H9 (cell line): Measurements from ENCODE around the gene PLAC1. TPM values are rescaled to one million over a fixed set of nuclear protein-coding genes. Genes with fewer than 3 reads are reported as not detected.

ENCODE experiments used
- DNase-seq: peaks from one replicate; pipeline ENCODE4 v3.0.0-alpha.2; 2017
- H2AFZ ChIP-seq: one replicate; pipeline ENCODE4 v1.6.1; 2013; ENCODE audit warnings: mild to moderate bottlenecking, low read length, control low read depth, moderate library complexity
- H2AK5ac ChIP-seq: 2 replicates; pipeline ENCODE4 v1.6.1; 2013; ENCODE audit warnings: low read length, control low read depth, mixed read lengths; ENCODE audit not compliant: insufficient read length
- H2BK120ac ChIP-seq: one replicate; pipeline ENCODE4 v1.6.1; 2013; ENCODE audit warnings: low read depth, mild to moderate bottlenecking, low read length, control low read depth, inconsistent platforms; ENCODE audit not compliant: poor library complexity, severe bottlenecking
- H2BK12ac ChIP-seq: 2 replicates; pipeline ENCODE4 v1.6.1; 2013; ENCODE audit warnings: low read length, control low read depth, mixed read lengths, low read depth; ENCODE audit not compliant: insufficient read length
- H2BK15ac ChIP-seq: 2 replicates; pipeline ENCODE4 v1.6.1; 2013; ENCODE audit warnings: low read depth, low read length, control low read depth
- H2BK20ac ChIP-seq: one replicate; pipeline ENCODE4 v1.6.1; 2013; ENCODE audit warnings: low read depth, mild to moderate bottlenecking, low read length, control low read depth, inconsistent platforms; ENCODE audit not compliant: poor library complexity, severe bottlenecking
- H2BK5ac ChIP-seq: 2 replicates; pipeline ENCODE4 v1.6.1; 2013; ENCODE audit warnings: low read length, control low read depth, mixed read lengths; ENCODE audit not compliant: insufficient read length
- H3K14ac ChIP-seq: 2 replicates; pipeline ENCODE4 v1.6.1; 2013; ENCODE audit warnings: low read length, control low read depth; ENCODE audit not compliant: insufficient read depth
- H3K18ac ChIP-seq: 2 replicates; pipeline ENCODE4 v1.6.1; 2013; ENCODE audit warnings: low read depth, mild to moderate bottlenecking, mixed read lengths, low read length, control low read depth; ENCODE audit not compliant: insufficient read length
- H3K23ac ChIP-seq: 2 replicates; pipeline ENCODE4 v1.6.1; 2013; ENCODE audit warnings: low read length, control low read depth, mixed read lengths, low read depth; ENCODE audit not compliant: insufficient read length
- H3K23me2 ChIP-seq: 2 replicates; pipeline ENCODE4 v1.6.1; 2013; ENCODE audit warnings: low read depth, mild to moderate bottlenecking, mixed read lengths, low read length, control low read depth; ENCODE audit not compliant: insufficient read length, poor library complexity, severe bottlenecking
- H3K27ac ChIP-seq: 2 replicates; pipeline ENCODE4 v1.5.1; 2013; ENCODE audit warnings: low read length, control low read depth, mixed read lengths, low read depth; ENCODE audit not compliant: insufficient read length
- H3K27me3 ChIP-seq: 2 replicates; pipeline ENCODE4 v1.6.1; 2013; ENCODE audit warnings: low read length, control low read depth, inconsistent platforms; ENCODE audit not compliant: insufficient read depth
- H3K4ac ChIP-seq: 2 replicates; pipeline ENCODE4 v1.6.1; 2013; ENCODE audit warnings: low read depth, mild to moderate bottlenecking, control low read depth, inconsistent platforms, low read length, moderate library complexity
- H3K4me1 ChIP-seq: 2 replicates; pipeline ENCODE4 v1.6.1; 2013; ENCODE audit warnings: low read length, control low read depth, inconsistent platforms; ENCODE audit not compliant: insufficient read depth
- H3K4me2 ChIP-seq: 2 replicates; pipeline ENCODE4 v1.6.1; 2013; ENCODE audit warnings: low read length, control low read depth, mixed read lengths; ENCODE audit not compliant: insufficient read length, insufficient read depth
- H3K56ac ChIP-seq: 2 replicates; pipeline ENCODE4 v1.6.1; 2013; ENCODE audit warnings: low read depth, mild to moderate bottlenecking, mixed read lengths, low read length, control low read depth; ENCODE audit not compliant: insufficient read length
- H3K79me1 ChIP-seq: 2 replicates; pipeline ENCODE4 v1.6.1; 2013; ENCODE audit warnings: low read depth, mild to moderate bottlenecking, moderate library complexity, low read length, control low read depth, inconsistent platforms; ENCODE audit not compliant: insufficient read depth, poor library complexity, severe bottlenecking
- H3K79me2 ChIP-seq: 2 replicates; pipeline ENCODE4 v1.6.1; 2013; ENCODE audit warnings: low read length, control low read depth, inconsistent platforms; ENCODE audit not compliant: insufficient read depth
- H3K9ac ChIP-seq: 2 replicates; pipeline ENCODE4 v1.6.1; 2013; ENCODE audit warnings: low read length, control low read depth, mixed read lengths; ENCODE audit not compliant: insufficient read length; ENCODE audit errors: extremely low read depth
- H3K9me3 ChIP-seq: one replicate; pipeline ENCODE4 v1.6.1; 2013; ENCODE audit warnings: low read depth, low read length, inconsistent platforms; ENCODE audit not compliant: control insufficient read depth
- H3T11ph ChIP-seq: one replicate; pipeline ENCODE4 v1.6.1; 2013; ENCODE audit warnings: mild to moderate bottlenecking, low read length, control low read depth, inconsistent platforms
- H4K20me1 ChIP-seq: one replicate; pipeline ENCODE4 v1.6.1; 2013; ENCODE audit not compliant: control insufficient read depth, insufficient read length, insufficient read depth
- H4K5ac ChIP-seq: 2 replicates; pipeline ENCODE4 v1.6.1; 2013; ENCODE audit warnings: low read depth, mild to moderate bottlenecking, mixed read lengths, low read length, control low read depth; ENCODE audit not compliant: insufficient read length
- H4K8ac ChIP-seq: replicated peaks from 2 replicates; pipeline ENCODE4 v1.6.1; 2013; ENCODE audit warnings: low read length, control low read depth, mixed read lengths, low read depth; ENCODE audit not compliant: insufficient read length
- H4K91ac ChIP-seq: 2 replicates; pipeline ENCODE4 v1.6.1; 2013; ENCODE audit warnings: low read depth, mild to moderate bottlenecking, moderate library complexity, mixed read lengths, low read length, control low read depth; ENCODE audit not compliant: insufficient read length
- H3K27ac Mint-ChIP-seq, 3 experiments: 2 replicates in 2 of 3; 3 replicates in 1 of 3; pipeline ENCODE4 v1.8.0; 2020 to 2021; ENCODE audit warnings: mixed read lengths in 3 of 3, mild to moderate bottlenecking in 1 of 3, moderate library complexity in 1 of 3
- H3K27me3 Mint-ChIP-seq: 2 replicates; pipeline ENCODE4 v1.8.0; 2021; ENCODE audit warnings: low read depth, mild to moderate bottlenecking, moderate library complexity, mixed read lengths
- H3K36me3 Mint-ChIP-seq, 3 experiments: 2 replicates in 2 of 3; 3 replicates in 1 of 3; pipeline ENCODE4 v1.8.0; 2020 to 2021; ENCODE audit warnings: low read depth in 3 of 3, mixed read lengths in 3 of 3; ENCODE audit not compliant: insufficient read depth in 1 of 3
- H3K4me1 Mint-ChIP-seq, 2 experiments: 2 replicates each; pipeline ENCODE4 v1.8.0; 2020; ENCODE audit warnings: mixed read lengths in 2 of 2
- H3K4me3 Mint-ChIP-seq, 2 experiments: 2 replicates in 1 of 2; 3 replicates in 1 of 2; pipeline ENCODE4 v1.8.0; 2020 to 2021; ENCODE audit warnings: mild to moderate bottlenecking in 2 of 2, mixed read lengths in 2 of 2, moderate library complexity in 1 of 2
- H3K9me3 Mint-ChIP-seq, 2 experiments: 2 replicates in 1 of 2; 3 replicates in 1 of 2; pipeline ENCODE4 v1.8.0; 2020; ENCODE audit warnings: mild to moderate bottlenecking in 2 of 2, mixed read lengths in 2 of 2, moderate library complexity in 1 of 2
- whole genome bisulfite sequencing: extraction: QIAGEN DNeasy Blood & Tissue Kit; methylation state at CpG from one replicate; pipeline ENCODE4 v1.1.7; 2013; ENCODE audit warnings: missing lambda C conversion rate, low lambda C conversion rate, mixed read lengths; ENCODE audit not compliant: insufficient read length; ENCODE audit errors: extremely low coverage; 5-methylcytosine and 5-hydroxymethylcytosine counted together
- total RNA-seq: library from RNA; stranded (reverse); gene quantifications from 2 replicates; pipeline ENCODE4 v1.2.1, GENCODE V29; 2021
- TF ChIP-seq, protein P1 (sequence below): fragments of 200-600 bp; sonication (generic); conservative IDR thresholded peaks from 3 replicates; pipeline ENCODE4 v1.8.0; 2021; ENCODE audit warnings: antibody characterized with exemption, mild to moderate bottlenecking

Gene PLAC1
- total RNA-seq, 1 experiment from 2014 or later = 0.68 TPM

DNA sequence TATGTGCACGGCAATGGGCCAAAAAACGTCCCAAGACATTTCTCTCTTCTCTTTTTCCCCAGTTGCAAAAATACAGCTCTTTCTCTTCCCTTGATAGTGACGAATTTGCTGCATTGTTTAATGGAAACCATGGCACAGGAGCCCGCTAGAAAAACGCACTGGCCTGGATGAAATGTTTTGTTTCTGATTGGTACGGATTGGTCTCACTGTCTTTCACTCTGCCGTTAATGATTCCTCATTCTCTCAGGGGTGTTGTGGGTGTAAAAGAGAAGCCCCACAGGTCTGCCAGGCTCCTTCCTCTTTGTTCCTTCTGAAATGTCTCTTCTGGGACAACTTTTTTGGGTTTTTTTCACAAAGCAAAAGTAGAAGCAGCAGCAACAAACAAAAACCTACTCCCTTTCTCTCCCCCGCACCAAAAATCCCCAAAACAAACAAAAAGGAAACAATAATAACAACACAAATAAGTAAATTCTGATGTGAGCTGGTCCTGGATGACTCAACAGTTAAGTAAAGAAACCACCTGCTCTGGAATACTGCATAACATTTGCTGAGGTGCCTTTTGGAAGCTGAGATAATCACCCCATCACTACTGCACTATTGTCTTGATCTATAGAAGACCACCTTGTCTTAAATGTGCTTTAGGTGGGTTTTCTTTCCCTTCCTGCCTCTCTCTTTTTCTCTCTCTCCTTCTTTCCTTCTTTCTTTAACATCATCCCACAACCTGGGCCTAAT, 89.8 kb downstream of the PLAC1 start:
- H3K23me2 ChIP-seq = no peaks in the 10 kb centered on the region
- H3K9me3 Mint-ChIP-seq = peaks cover 4 to 47% of the 10 kb centered on the region in 2 experiments; a peak in 3 of 5 replicates
- H3K27ac ChIP-seq = no peak overlapping the region
- H3K27me3 Mint-ChIP-seq = no peaks in the 10 kb centered on the region; the same call in 1 of the 2 replicates
- no peak overlapping the region for H2BK120ac ChIP-seq
- no peak overlapping the region for H2BK20ac ChIP-seq
- no peak overlapping the region for H3K9ac ChIP-seq
- no peak overlapping the region for H3K4me2 ChIP-seq
- H3K23ac ChIP-seq = no peak overlapping the region
- H2BK5ac ChIP-seq = no peak overlapping the region
- peak overlapping the region in 1 of 3 experiments; percentile 16; a peak in 1 of 7 replicates for H3K27ac Mint-ChIP-seq
- H4K5ac ChIP-seq = no peak overlapping the region
- no peaks in the 10 kb centered on the region for H4K20me1 ChIP-seq
- H3K36me3 Mint-ChIP-seq = no peaks in the 10 kb centered on the region; a peak in 2 of 7 replicates
- H4K8ac ChIP-seq = no peak overlapping the region
- peaks cover 23 to 27% of the 10 kb centered on the region in 2 experiments for H3K4me1 Mint-ChIP-seq
- WGBS = no CpG with 5 or more reads among the region's 8 CpGs
- H2BK15ac ChIP-seq = no peak overlapping the region
- H3K18ac ChIP-seq = no peak overlapping the region
- no peak for DNase-seq
- H3K56ac ChIP-seq = no peak overlapping the region
- H4K91ac ChIP-seq = no peak overlapping the region
- H2AFZ ChIP-seq = no peak overlapping the region
- no peak overlapping the region for H2BK12ac ChIP-seq
- TF ChIP-seq, protein P1, sequence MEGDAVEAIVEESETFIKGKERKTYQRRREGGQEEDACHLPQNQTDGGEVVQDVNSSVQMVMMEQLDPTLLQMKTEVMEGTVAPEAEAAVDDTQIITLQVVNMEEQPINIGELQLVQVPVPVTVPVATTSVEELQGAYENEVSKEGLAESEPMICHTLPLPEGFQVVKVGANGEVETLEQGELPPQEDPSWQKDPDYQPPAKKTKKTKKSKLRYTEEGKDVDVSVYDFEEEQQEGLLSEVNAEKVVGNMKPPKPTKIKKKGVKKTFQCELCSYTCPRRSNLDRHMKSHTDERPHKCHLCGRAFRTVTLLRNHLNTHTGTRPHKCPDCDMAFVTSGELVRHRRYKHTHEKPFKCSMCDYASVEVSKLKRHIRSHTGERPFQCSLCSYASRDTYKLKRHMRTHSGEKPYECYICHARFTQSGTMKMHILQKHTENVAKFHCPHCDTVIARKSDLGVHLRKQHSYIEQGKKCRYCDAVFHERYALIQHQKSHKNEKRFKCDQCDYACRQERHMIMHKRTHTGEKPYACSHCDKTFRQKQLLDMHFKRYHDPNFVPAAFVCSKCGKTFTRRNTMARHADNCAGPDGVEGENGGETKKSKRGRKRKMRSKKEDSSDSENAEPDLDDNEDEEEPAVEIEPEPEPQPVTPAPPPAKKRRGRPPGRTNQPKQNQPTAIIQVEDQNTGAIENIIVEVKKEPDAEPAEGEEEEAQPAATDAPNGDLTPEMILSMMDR = no peak
- no peaks in the 10 kb centered on the region for H3K79me2 ChIP-seq
- H3K4ac ChIP-seq = no peak overlapping the region
- H3K4me1 ChIP-seq = peaks cover 2% of the 10 kb centered on the region; the same call in 1 of the 2 replicates
- no peak overlapping the region for H2AK5ac ChIP-seq
- H3K14ac ChIP-seq = no peak overlapping the region
- H3K79me1 ChIP-seq = no peaks in the 10 kb centered on the region
- no peaks in the 10 kb centered on the region for H3K9me3 ChIP-seq
- H3T11ph ChIP-seq = no peak overlapping the region
- no peak overlapping the region for H3K4me3 Mint-ChIP-seq
- no peaks in the 10 kb centered on the region for H3K27me3 ChIP-seq
